GM12878 (cell line): Measurements from ENCODE around the gene PHACTR1.

Experiments
- PAX8 ChIP-seq: fragments of 450-650 bp; IDR thresholded peaks from 2 replicates; pipeline ENCODE4 v1.6.1; 2017; ENCODE audit warnings: mild to moderate bottlenecking, moderate library complexity
- SRF ChIP-seq, 2 experiments: IDR thresholded peaks; 2 replicates each; pipeline ENCODE4 v1.6.1; 2011; ENCODE audit warnings: low read depth in 2 of 2, low read length in 2 of 2, mild to moderate bottlenecking in 1 of 2, moderate library complexity in 1 of 2
- ZNF24 ChIP-seq: fragments of 450-650 bp; IDR thresholded peaks from 2 replicates; pipeline ENCODE4 v1.6.1; 2017; ENCODE audit warnings: antibody characterized with exemption, mild to moderate bottlenecking
- TF ChIP-seq, protein P1 (sequence below), 3 experiments: IDR thresholded peaks in 2 of 3; conservative IDR thresholded peaks in 1 of 3; 2 replicates each; pipeline ENCODE4 v1.5.1; 2011; ENCODE audit warnings: low read depth in 3 of 3, low read length in 3 of 3, mild to moderate bottlenecking in 3 of 3, control low read depth in 2 of 3, moderate library complexity in 2 of 3, inconsistent platforms in 1 of 3, mixed read lengths in 1 of 3; ENCODE audit not compliant: control insufficient read depth in 2 of 3, insufficient read depth in 1 of 3; ENCODE audit errors: extremely low read depth in 1 of 3

DNA sequence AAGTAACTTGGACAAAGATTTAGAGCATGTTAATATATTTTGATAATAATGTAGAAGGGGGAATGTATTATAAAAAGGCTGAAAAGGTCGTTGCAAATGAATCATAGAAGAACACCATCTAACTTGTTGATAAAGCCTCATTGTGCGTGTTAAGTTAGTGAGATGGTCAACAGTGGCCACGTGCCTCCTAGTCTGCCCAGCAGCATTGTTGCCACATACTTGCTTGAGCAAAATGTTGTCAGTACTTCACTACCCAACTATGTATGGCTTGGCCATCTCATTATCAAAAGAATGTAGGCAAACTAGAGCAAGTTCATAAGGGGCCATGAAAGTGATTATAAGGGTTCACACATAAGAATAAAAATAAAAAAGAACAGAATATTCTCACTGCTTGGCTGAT lies 84.6 kb downstream of the PHACTR1 start:
- TF ChIP-seq, protein P1, sequence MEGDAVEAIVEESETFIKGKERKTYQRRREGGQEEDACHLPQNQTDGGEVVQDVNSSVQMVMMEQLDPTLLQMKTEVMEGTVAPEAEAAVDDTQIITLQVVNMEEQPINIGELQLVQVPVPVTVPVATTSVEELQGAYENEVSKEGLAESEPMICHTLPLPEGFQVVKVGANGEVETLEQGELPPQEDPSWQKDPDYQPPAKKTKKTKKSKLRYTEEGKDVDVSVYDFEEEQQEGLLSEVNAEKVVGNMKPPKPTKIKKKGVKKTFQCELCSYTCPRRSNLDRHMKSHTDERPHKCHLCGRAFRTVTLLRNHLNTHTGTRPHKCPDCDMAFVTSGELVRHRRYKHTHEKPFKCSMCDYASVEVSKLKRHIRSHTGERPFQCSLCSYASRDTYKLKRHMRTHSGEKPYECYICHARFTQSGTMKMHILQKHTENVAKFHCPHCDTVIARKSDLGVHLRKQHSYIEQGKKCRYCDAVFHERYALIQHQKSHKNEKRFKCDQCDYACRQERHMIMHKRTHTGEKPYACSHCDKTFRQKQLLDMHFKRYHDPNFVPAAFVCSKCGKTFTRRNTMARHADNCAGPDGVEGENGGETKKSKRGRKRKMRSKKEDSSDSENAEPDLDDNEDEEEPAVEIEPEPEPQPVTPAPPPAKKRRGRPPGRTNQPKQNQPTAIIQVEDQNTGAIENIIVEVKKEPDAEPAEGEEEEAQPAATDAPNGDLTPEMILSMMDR (IDR thresholded peaks at IDR 0.05 in 2 of 3, conservative IDR thresholded peaks at IDR 0.05 in 1 of 3; ENCODE audit: control insufficient read depth in 2 of 3, extremely low read depth in 1 of 3, insufficient read depth in 1 of 3, low read depth in 3 of 3, low read length in 3 of 3), result no peak
- no peak for TF ChIP-seq SRF (IDR thresholded peaks at IDR 0.05; ENCODE audit: low read depth in 2 of 2, low read length in 2 of 2)
- TF ChIP-seq ZNF24, result no peak
- no peak for TF ChIP-seq PAX8
